CD4-positive, alpha-beta T cell treated with Interleukin-2 at 100 ng/mL for 4 hours (primary cell): ENCODE data around the gene CFAP46.
"Not testable (repeated sequence)": the region's sequence is repeated elsewhere in the genome, so short reads cannot be mapped to it uniquely, and the experiment has no call there.

Experiments
- DNase-seq: peaks from one replicate; pipeline ENCODE4 v3.0.0-alpha.2; 2020; ENCODE audit warnings: low spot score

Gene CFAP46

DNA sequence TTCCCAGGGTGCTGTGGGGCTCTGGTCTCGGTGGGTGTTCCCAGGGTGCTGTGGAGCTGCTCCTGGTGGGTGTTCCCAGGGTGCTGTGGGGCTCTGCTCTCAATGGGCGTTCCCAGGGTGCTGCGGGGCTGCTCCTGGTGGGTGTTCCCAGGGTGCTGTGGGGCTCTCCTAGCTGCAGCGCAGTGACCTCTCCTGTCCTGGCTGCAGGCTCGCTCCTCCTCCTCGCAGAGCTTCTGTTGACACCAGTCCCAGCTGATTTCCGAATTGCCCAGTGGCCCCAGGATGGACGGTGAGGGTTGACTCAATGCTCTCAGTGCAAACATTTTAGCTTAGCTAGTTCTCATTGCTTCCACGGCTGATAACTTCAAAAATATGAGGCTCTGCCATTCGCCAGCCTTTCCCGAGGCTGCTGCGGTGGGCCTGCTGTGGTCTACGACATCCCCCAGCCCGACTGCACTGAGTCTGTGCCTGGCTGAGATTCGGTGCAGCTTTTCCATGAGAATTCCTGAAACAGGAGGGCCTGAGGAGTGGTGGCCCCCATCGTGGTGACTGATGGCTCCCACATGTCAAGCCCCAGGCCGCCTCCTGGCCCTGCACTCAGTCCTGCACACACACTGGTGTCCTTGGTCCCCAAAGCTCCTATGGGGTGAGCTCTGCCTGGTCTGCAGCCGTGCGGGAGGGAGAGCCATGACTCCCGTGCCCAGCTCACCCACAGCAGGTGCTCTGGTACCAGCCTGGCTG lies 98.1 kb downstream of the CFAP46 start:
- DNase-seq = no peak

DNA sequence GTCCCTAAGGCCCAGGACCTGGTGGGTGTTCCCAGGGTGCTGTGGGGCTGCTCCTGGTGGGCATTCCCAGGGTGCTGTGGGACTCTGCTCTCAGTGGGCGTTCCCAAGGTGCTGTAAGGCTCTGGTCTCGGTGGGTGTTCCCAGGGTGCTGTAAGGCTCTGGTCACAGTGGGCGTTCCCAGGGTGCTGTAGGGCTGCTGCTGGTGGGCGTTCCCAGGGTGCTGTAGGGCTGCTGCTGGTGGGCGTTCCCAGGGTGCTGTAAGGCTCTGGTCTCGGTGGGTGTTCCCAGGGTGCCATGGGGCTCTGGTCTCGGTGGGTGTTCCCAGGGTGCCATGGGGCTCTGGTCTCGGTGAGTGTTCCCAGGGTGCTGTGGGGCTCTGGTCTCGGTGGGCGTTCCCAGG lies 99.1 kb downstream of the CFAP46 start:
- not testable (repeated sequence) for DNase-seq

DNA sequence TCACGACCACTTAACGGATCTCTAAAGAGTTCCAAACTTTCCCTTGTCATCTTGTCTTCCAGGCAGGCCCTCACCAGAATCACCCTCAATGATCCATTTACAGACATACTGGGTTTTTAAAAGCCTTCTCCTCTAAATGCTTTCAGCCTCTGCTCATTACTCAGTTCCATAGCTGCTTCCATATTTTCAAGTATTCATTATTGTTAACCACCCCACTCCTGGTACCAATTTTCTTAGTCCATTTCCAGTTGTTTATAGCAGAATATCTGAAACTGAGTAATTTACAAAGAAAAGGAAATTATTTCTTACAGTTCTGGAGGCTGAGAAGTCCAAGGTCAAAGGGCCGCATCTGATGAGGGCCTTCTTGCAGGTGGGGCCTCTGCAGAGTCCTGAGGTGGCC lies 100.0 kb downstream of the CFAP46 start:
- no peak for DNase-seq

DNA sequence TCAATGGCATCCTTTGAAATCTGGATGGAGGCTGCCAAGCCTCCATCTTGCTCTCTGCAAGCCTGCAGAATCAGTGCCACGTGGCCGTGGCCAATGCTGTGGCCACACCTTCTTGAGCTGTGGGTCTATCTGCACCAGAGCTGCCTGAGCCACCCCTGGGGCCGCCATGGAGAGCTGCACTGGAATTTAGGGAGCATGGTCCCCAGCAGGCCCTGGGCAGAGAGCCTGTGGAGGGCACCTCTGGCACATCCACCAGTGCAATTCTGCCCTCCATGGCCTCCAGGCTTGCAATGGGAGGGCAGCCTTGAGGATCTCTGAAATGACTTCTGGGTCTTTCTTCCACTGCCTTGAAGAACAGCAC lies 100.8 kb downstream of the CFAP46 start:
- DNase-seq = no peak

DNA sequence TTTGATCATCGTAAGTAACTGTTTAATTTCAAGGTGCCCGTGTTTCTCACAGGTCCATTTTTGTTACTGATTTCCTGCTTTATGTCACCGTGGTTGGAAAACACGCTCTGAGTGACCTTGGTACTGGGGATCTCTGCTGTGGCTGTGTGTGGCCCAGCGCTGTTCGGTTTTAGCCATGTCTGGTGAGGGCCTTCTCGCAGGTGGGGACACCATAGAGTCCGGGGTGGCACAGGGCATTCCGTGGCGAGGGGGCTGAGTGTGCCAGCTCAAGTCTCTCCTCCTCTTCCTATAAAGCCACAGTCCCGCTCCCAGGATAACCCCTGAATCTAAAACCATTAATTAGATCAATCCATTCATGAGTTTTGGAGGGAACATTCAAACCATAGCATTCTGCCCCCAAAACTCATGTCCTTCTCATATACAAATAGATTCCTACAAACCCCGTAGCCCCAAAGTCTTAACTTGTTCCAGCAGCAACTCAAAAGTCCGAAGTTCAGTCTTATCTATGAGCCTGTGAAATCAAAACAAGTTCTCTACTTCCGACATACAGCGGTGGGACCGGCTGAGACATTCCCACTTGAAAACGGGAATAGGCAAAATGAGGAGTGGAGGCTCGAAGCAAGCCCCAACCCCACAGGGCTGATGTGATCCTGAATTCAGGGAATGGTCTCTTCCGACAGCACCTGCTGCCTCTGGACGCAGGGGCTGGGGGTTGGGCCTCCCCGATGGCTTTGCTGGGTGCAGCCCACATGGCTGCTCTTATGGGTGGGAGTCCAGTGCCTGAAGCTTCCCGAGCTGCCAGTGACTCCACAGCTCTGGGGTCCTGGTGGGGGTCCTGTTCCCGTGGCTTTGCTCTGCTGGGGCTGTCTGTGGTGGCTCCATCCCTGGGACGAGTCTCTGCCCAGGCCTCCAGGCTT lies 101.4 kb downstream of the CFAP46 start:
- DNase-seq = no peak

DNA sequence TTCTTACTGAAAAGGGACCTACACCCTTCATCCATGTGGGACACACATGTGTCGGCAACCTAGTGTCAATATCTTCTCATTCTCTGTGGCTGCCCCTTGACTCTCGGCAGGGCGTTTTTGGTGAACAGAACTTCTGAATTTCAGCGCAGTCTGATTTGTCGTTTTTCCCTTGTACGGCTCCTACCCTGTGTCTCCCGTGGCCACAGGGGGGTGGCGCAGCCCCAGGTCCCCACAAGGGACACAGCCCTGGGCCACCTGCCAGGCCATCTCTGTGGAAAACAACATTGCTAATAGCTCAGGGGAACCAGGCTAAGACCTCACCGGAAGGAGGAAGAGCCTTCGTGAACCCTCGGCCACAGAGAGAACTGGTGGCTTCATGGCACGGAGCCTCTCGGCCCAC lies 103.3 kb downstream of the CFAP46 start:
- DNase-seq = no peak

DNA sequence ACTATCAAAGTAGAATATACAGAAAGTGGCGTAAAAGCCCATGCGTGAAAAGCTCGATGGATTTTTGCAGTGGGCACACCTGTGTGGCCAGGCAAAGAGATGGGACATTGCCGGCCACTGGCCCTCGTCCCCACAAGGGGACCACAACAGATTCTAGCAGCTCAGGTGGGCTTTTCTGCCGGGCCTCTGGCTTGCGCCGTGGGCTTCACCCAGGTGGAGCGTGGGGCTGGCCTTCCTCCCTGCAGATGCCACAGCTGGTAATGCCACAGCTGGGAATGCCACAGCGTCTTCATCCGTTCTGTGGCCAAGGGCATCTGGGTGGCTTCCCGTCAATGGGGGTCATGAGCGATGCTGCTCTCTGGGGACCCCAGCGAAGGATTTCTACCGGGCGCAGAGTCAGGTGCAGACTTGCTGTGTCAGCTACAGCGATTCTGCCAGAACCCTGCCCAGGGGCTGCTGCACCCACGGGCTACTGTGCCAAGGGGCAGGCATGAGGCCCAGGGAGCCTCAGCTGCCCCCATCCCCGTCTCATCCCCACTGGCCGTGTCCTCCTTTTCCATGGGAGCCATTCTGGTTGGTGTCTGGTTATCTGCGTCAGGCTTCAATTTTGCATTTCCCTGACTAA lies 103.9 kb downstream of the CFAP46 start:
- no peak for DNase-seq

DNA sequence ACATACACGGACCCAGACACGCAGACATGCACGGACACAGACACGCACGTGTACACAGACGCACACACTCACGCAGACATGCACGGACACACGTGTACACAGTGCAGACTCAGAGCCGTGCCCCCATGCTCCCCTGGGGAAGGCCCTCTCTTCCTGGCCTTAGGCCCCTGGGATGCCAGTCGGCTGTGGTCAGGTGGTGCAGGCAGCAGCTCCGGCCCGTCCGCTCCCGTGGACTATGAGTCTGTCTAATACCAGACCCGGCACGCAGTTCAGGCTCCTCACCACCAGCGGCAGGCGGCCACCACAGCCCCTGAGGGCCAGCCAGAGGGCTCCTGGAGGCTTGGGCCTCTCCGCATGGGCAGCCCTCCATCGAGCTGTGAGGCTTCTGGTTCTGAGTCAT lies 104.5 kb downstream of the CFAP46 start:
- no peak for DNase-seq

DNA sequence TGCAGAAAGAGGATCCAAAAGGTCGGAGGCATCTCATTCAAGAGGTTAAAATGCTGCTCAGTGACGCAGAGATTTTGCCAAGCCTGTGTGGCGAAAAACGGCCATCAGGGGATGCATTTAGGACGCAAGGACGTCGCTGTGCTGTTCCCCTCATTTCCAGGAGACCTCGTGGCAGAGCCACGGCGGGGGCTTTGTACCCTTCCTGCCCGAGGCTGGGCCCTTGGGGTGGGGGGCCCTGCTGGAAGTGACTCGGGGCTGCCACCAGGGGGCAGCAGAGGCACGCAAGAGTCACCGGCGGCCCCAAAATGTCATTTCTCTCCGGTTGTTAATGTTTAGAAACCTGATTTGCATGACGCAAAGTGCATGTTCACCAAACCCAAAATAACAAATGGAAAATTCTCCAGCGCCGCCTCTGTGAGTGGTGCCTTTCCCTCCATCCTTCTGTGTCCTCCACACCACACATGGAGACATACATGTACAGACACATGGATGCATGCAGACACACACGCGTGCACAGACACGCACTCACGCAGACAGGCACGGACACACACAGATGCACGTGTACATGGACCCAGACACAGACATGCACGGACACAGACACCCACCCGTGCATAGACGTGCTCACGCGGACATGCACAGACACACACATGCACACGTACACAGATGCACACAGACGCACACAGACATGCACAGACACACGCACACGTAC lies 105.4 kb downstream of the CFAP46 start:
- peak; percentile 11 for DNase-seq

DNA sequence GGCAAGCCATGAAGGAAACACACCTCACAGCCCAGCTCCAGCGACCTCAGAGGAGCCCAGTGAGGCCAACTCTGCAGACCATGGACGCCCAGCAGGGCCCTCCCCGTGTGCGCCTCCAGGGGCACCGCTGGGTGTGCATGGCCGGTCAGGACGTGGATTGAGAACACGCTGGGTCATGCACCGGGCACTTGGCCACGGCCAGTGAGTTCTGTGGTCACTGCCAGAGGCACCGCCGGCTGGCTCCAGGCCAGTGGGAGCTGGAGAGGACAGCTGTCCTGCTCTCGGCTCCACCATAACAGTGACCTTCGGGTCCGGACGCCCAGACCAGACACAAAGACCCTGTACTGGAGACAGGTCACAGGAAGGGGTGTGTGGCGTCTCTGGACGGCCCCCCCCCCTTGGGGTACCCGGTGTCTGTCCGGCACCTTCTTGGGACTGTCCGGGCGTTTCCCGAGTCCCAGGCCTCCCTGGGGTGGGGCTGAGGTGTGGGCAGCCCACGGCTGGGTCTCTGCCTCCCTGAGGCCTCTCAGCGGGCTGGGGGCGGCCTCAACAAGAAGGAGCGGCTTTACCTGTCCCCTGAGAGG lies 106.0 kb downstream of the CFAP46 start:
- no peak for DNase-seq

DNA sequence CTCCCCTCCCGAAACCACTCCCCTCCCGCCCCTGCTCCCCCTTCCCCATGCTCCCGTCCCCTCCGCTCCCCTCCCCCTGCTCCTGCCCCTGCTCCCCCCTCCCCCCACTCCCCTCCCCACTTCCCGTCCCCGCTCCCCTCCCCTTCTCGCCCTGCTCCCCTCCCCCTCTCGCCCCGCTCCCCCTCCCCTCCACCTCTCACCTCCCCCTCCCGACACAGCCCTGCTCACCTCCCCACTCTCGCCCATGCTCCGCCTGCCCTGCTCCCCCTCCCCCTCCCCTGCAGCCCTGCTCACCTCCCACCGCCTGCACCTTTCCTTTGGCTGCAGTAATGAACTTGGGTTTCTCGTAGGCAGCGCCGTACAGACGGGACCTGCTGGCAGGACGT lies 106.5 kb downstream of the CFAP46 start:
- DNase-seq = no peak

DNA sequence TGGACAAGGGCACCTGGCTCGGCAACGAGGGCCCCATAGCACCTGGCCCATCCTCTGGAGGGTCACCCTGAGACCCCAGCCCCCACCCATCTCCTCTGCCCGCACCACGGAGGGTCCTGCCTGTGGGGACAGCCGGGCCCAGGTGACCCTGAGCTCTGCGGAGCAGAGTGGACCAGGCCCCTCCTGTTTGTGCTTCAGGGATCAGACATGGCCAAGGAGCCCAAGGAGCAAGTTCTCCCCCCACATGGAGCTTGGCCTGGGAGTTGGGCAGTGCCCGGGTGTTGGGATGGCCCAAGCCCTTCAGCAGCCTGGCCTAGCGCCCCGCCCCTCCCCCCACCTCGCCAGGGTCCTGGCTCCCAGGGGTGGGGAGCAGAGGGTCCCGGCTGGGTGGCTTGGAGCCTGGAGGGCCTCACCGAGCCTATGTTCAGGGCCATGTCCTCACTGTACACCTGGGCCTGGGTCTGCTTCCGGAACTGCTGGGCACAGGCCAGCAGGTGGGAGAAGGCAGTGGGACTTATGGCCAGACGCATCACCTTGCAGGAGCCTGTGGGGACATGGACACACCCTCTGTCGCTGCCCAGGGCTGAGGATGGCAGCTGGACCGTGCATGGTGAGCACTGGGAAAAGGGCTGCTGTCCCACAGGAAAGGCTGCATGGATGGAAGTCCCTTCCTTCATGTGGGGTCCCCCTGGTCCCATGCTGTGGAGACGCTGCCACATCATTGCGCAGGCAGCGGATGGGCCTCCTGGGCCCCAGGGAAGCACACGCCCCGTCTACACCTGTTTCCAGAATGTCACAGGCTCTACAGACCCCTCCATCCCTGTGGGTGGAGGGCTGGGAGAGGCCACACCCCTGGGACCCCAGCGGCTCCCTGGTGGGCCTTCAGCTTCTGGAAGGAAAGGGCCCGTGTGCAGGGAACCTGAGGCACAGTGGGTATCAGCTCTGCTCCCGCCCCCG lies 107.2 kb downstream of the CFAP46 start:
- DNase-seq = no peak

DNA sequence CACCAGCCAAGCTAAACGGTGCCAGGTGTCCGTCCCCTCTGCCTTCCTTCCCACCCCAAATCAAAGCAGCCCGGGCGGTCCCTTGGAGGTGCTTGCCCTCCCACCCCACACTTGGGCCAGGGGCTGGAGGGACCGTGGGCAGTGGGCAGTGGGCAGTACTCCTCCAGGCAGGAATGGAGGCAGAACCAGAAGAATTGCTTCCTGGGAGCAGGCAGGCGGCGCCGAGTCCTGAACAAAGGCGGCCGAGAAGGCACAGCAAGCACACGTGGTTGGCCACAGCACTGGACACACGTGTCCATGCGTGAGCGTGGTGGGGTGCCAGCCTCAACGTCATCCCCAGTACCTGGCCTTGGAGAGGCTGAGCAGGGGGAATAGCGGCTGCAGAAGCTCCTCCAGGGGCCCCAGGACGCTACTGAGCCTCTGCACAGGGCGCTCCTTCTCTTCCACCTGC lies 108.0 kb downstream of the CFAP46 start:
- no peak for DNase-seq

DNA sequence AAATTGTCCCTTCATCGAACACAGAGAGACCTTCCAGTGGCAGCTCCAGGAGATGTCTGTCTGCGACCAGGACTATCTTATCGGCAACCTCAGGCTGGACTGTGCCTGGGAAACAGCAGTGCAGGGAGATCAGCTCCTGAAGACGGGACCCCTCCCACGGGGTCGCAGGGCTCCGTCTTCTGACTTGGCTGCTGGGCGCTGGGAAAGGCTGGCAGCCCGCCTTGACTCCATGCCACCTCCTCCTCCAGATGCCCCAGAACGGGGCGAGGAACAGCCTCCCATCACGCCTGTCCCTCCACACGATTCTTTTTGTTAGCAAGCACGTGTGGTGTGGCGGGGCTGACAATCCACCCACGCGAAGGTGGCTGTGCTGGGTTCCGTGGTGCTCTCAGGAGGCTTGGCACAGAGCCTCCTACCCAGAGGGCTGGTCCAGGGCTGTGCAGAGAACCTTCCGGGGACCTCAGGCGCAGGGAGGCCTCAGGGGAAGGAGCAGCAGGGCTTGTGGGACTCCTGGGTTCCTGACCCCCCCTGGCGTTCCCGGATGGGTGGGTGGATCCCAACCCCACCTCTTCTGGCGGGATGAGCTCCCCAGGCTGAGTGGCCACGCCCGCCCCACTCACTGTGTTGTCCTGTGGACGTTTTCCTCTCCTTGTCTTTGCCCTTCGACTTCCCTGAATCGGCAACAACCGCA lies 108.8 kb downstream of the CFAP46 start:
- no peak for DNase-seq

DNA sequence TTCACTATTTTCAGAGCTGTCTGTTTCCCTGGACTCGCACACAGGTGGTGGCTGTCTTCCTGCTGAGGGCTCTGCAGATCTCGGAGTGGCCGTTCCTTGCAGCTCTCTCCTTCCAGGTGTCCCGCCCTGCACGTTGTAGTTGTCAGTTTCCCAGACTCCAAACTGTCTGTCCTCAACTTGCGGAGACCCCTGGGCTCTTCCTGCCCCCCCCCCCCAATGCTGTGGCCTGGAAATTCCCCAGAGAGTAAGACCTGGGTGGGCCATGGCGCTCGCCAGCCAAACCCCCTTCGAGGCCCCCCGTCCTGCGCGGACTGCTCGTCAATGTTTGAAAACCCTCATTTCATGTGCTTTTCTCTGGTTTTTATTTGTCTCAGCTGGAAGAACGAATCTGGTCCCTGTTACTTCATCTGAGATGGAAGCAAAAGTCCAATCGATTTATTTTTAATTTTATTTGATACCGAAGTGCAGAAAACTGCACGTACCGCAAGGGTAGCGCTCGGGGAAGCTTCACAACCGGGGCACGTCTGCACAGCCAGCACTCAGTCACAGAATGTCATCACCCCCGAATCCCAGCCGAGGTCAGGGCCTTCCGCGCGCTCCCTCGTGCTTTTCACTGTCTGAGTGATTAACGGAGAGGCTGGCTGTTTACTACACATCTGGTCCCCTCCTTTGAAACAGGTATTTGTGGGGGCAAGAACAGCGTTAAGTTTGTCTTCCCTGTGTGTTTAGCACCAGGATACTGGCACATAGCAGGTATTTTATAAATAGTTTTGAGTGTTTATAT lies 110.0 kb downstream of the CFAP46 start:
- no peak for DNase-seq

DNA sequence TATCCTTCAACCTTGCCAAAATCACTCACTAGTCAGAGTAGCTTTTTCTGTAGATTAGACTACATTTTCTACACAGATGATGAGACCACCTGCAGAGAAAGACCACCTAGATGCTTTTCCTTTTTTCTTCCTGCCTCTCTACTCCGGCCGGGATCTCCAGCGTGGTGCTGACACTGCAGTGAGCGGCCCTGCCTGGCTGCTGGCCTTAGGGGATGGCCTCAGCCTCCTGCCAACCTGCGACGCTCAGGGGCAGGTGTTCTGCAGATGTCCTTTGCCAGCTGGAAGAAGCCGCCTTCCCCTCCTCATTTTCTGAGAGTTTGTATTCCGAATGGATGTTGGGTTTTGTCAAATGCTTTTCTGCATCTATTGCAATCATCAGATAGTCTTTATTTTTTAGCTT lies 113.0 kb downstream of the CFAP46 start:
- no peak for DNase-seq

DNA sequence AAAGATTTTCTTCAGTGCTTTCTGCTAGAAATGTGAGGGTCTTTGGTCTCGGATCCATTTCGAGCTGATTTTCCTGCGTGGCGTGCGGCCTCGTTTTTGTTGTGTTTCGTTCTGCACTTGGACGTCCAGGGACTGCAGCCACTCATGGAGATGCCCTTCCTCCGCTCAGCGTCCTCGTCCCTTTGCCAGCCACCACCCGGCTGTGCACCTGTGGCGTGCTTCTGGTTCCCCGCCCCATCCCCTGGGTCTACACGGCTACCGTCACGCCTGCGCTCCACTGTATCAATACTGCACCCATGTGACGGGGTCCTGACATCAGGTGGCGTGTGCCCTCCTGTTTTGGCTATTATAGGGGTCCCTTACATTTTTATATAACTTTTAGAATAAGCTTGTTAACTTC lies 113.7 kb downstream of the CFAP46 start:
- no peak for DNase-seq

DNA sequence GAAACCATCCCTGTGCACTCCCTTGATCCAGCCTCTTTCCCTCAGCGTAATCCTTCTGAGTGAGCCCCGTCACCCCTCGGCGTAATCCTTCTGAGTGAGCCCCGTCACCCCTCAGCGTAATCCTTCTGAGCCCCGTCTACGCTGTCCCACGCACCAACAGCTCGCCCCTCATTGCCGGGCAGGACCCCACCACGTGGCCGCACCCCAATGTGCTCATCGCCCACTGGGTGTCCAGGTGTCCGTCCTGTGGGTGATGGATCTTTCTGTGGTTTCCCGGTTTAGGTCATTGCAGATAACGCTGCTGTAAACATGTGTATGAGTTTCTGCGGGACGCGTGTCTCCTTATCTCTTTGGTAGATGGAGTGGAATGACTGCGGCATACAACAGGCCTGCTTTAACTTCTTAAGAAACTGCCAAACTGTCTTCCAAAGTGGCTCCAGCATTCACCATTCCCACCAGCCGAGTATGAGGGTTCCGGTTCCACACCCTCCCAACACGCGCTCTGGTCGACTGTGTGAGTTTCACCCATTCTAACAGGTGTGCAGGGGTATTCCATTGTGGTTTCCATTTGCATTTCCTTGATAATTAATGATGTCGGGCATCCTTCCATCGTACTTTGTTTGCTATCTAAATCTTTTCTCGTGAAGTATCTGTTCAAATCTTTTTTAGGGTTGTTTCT lies 114.4 kb downstream of the CFAP46 start:
- DNase-seq = no peak

DNA sequence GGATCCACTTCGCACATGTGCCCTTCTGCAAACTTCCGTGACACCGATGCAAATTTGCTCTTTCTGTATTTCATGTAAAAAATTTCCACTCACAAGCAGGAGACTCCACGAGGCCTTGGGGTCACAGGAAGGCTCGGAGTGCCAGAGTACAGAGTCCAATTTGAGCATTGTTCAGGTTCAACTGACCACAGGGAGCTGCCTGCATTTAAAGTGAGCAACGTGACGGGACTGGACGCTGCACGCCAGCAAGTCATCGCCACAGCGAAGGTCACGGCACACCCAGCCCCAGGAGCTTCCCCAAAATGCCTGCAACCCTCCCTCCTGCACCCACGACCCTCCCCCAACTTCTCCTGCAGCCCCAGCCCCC lies 115.0 kb downstream of the CFAP46 start:
- no peak for DNase-seq
